ENCODE results near the gene GADD45G. TPM values are rescaled to one million over a fixed set of nuclear protein-coding genes. Genes with fewer than 3 reads are reported as not detected.

The GADD45G gene
- polyA plus RNA-seq, 4 donors = 2.7 to 5.4 (median 3.3) TPM

- DNase-seq (ENCODE audit: low read depth in 4 of 4, low spot score in 3 of 4) = no peak
These were observed 23.8 kb downstream of the GADD45G start for GRCh38 chr9:89628601-89629000.

GRCh38 chr9:89629081-89629976, 24.5 kb downstream of the GADD45G start:
- DNase-seq (ENCODE audit: low read depth in 4 of 4, low spot score in 3 of 4) = no peak

GRCh38 chr9:89630508-89630907, 25.7 kb downstream of the GADD45G start:
- DNase-seq (ENCODE audit: low read depth in 4 of 4, low spot score in 3 of 4) = no peak

GRCh38 chr9:89631384-89631783, 26.6 kb downstream of the GADD45G start:
- DNase-seq (ENCODE audit: low read depth in 4 of 4, low spot score in 3 of 4) = no peak

- no peak for DNase-seq (ENCODE audit: low read depth in 4 of 4, low spot score in 3 of 4)
These were observed 27.5 kb downstream of the GADD45G start for GRCh38 chr9:89632192-89632733.

GRCh38 chr9:89632736-89633135, 27.9 kb downstream of the GADD45G start:
- DNase-seq (ENCODE audit: low read depth in 4 of 4, low spot score in 3 of 4) = no peak

- DNase-seq (ENCODE audit: low read depth in 4 of 4, low spot score in 3 of 4) = no peak
These were observed 28.6 kb downstream of the GADD45G start for GRCh38 chr9:89633404-89633803.

GRCh38 chr9:89633920-89634319, 29.1 kb downstream of the GADD45G start:
- DNase-seq (ENCODE audit: low read depth in 4 of 4, low spot score in 3 of 4) = no peak

- no peak for DNase-seq (ENCODE audit: low read depth in 4 of 4, low spot score in 3 of 4)
These were observed 30.4 kb downstream of the GADD45G start for GRCh38 chr9:89634995-89635742.

- DNase-seq (ENCODE audit: low read depth in 4 of 4, low spot score in 3 of 4) = no peak
These were observed 31.0 kb downstream of the GADD45G start for GRCh38 chr9:89635816-89636215.

GRCh38 chr9:89637787-89638186, 33.0 kb downstream of the GADD45G start:
- DNase-seq (ENCODE audit: low read depth in 4 of 4, low spot score in 3 of 4) = no peak

- no peak for DNase-seq (ENCODE audit: low read depth in 4 of 4, low spot score in 3 of 4)
These were observed 33.5 kb downstream of the GADD45G start for GRCh38 chr9:89638359-89638758.

- DNase-seq (ENCODE audit: low read depth in 4 of 4, low spot score in 3 of 4) = no peak
These were observed 34.1 kb downstream of the GADD45G start for GRCh38 chr9:89638893-89639292.

- DNase-seq (ENCODE audit: low read depth in 4 of 4, low spot score in 3 of 4) = no peak
These were observed 34.6 kb downstream of the GADD45G start for GRCh38 chr9:89639367-89639795.

- DNase-seq (ENCODE audit: low read depth in 4 of 4, low spot score in 3 of 4) = no peak
These were observed 35.1 kb downstream of the GADD45G start for GRCh38 chr9:89639961-89640360.

- no peak for DNase-seq (ENCODE audit: low read depth in 4 of 4, low spot score in 3 of 4)
These were observed 35.5 kb downstream of the GADD45G start for GRCh38 chr9:89640361-89640760.

GRCh38 chr9:89640801-89641200, 36.0 kb downstream of the GADD45G start:
- DNase-seq (ENCODE audit: low read depth in 4 of 4, low spot score in 3 of 4) = no peak

GRCh38 chr9:89641980-89642379, 37.2 kb downstream of the GADD45G start:
- no peak for DNase-seq (ENCODE audit: low read depth in 4 of 4, low spot score in 3 of 4)

GRCh38 chr9:89642789-89643188, 38.0 kb downstream of the GADD45G start:
- no peak for DNase-seq (ENCODE audit: low read depth in 4 of 4, low spot score in 3 of 4)

GRCh38 chr9:89646189-89646939, 41.6 kb downstream of the GADD45G start:
- no peak for DNase-seq (ENCODE audit: low read depth in 4 of 4, low spot score in 3 of 4)

Measured in right renal pelvis (tissue), 4 donors.